HEK293 (cell line): Measurements from ENCODE around the gene ZAR1.

Source experiments
- CTCF ChIA-PET: fragments of 350-600 bp; formaldehyde crosslinking; extraction: SDS; loops from one replicate; lab custom pipeline; 2021; ENCODE audit warnings: antibody characterized with exemption; lab: Yijun Ruan, JAX
- POLR2A ChIA-PET: fragments of 300-600 bp; formaldehyde crosslinking; extraction: SDS; loops from one replicate; lab custom pipeline; 2020; ENCODE audit warnings: antibody characterized with exemption, inconsistent platforms; lab: Yijun Ruan, JAX
- H3K27ac ChIP-seq: fragments of 200-500 bp; sonication (Bioruptor generic); 2 replicates; pipeline ENCODE4 v1.5.1; 2014; ENCODE audit warnings: low read depth, low read length, control low read depth, inconsistent platforms; ENCODE audit errors: extremely low read depth
- H3K36me3 ChIP-seq, 2 experiments: fragments of 200-500 bp in 1 of 2; sonication (Bioruptor generic) in 1 of 2; 1 replicate in 1 of 2; 2 replicates in 1 of 2; pipeline ENCODE4 v1.5.1; 2014 to 2017; ENCODE audit warnings: inconsistent platforms in 2 of 2, low read length in 2 of 2; ENCODE audit not compliant: control insufficient read depth in 2 of 2, insufficient read depth in 1 of 2
- H3K4me1 ChIP-seq: fragments of 200-500 bp; sonication (Bioruptor generic); 2 replicates; pipeline ENCODE4 v1.5.1; 2014; ENCODE audit warnings: mild to moderate bottlenecking, low read length, inconsistent platforms; ENCODE audit not compliant: control insufficient read depth, insufficient read depth
- H3K4me3 ChIP-seq: 2 replicates; pipeline ENCODE4 v1.5.1; 2011; ENCODE audit warnings: low read depth, mild to moderate bottlenecking, control low read depth, low read length, moderate library complexity
- H3K9me3 ChIP-seq: fragments of 200-500 bp; sonication (Bioruptor generic); 2 replicates; pipeline ENCODE4 v1.5.1; 2014; ENCODE audit warnings: low read depth, low read length, inconsistent platforms; ENCODE audit not compliant: control insufficient read depth, insufficient read depth
- OSR2 ChIP-seq: fragments of 450-650 bp; formaldehyde crosslinking; IDR thresholded peaks from 2 replicates; pipeline ENCODE4 v1.5.1; 2016; ENCODE audit warnings: missing biosample characterization, missing genetic modification characterization
- TCF7L2 ChIP-seq: IDR thresholded peaks from 2 replicates; pipeline ENCODE4 v1.6.1; 2011; ENCODE audit warnings: low read depth, mild to moderate bottlenecking, inconsistent platforms, low read length, moderate library complexity, borderline replicate concordance
- ZBTB21 ChIP-seq: fragments of 450-650 bp; formaldehyde crosslinking; IDR thresholded peaks from 2 replicates; pipeline ENCODE4 v1.5.1; 2017; ENCODE audit warnings: missing biosample characterization, missing genetic modification characterization
- ZFHX2 ChIP-seq: fragments of 450-650 bp; formaldehyde crosslinking; conservative IDR thresholded peaks from 2 replicates; pipeline ENCODE4 v1.5.1; 2016; ENCODE audit warnings: missing biosample characterization, missing genetic modification characterization
- ZNF157 ChIP-seq: fragments of 450-650 bp; formaldehyde crosslinking; IDR thresholded peaks from 2 replicates; pipeline ENCODE4 v1.5.1; 2016; ENCODE audit warnings: missing biosample characterization, missing genetic modification characterization
- ZNF292 ChIP-seq: fragments of 450-650 bp; formaldehyde crosslinking; IDR thresholded peaks from 2 replicates; pipeline ENCODE4 v1.5.1; 2016; ENCODE audit warnings: low read depth, missing biosample characterization, missing genetic modification characterization, borderline replicate concordance
- ZNF350 ChIP-seq: fragments of 450-650 bp; formaldehyde crosslinking; IDR thresholded peaks from 2 replicates; pipeline ENCODE4 v1.5.0; 2017; ENCODE audit warnings: missing biosample characterization, mild to moderate bottlenecking, missing genetic modification characterization
- ZNF366 ChIP-seq: fragments of 450-650 bp; formaldehyde crosslinking; conservative IDR thresholded peaks from 2 replicates; pipeline ENCODE4 v1.5.1; 2016; ENCODE audit warnings: missing biosample characterization, missing genetic modification characterization
- ZNF404 ChIP-seq: fragments of 450-650 bp; formaldehyde crosslinking; IDR thresholded peaks from 2 replicates; pipeline ENCODE4 v1.5.1; 2017; ENCODE audit warnings: missing biosample characterization, missing genetic modification characterization
- ZNF426 ChIP-seq: fragments of 450-650 bp; formaldehyde crosslinking; IDR thresholded peaks from 2 replicates; pipeline ENCODE4 v1.5.1; 2017; ENCODE audit warnings: missing biosample characterization, missing genetic modification characterization, mild to moderate bottlenecking, inconsistent platforms, moderate library complexity
- ZNF660 ChIP-seq: fragments of 450-650 bp; IDR thresholded peaks from 2 replicates; pipeline ENCODE4 v1.5.1; 2018; ENCODE audit warnings: missing biosample characterization, mild to moderate bottlenecking, missing genetic modification characterization
- ZNF76 ChIP-seq: fragments of 450-650 bp; formaldehyde crosslinking; IDR thresholded peaks from 2 replicates; pipeline ENCODE4; 2016; ENCODE audit warnings: low read depth, missing biosample characterization, missing genetic modification characterization, borderline replicate concordance
- ZSCAN23 ChIP-seq: fragments of 450-650 bp; formaldehyde crosslinking; IDR thresholded peaks from 2 replicates; pipeline ENCODE4 v1.5.1; 2016; ENCODE audit warnings: missing biosample characterization, missing genetic modification characterization
- TF ChIP-seq, protein P1 (sequence below): fragments of 450-650 bp; formaldehyde crosslinking; IDR thresholded peaks from 2 replicates; pipeline ENCODE4 v1.5.1; 2017; ENCODE audit warnings: missing biosample characterization, missing genetic modification characterization
- TF ChIP-seq, protein P2 (sequence below): fragments of 450-650 bp; formaldehyde crosslinking; IDR thresholded peaks from 2 replicates; pipeline ENCODE4 v1.5.1; 2016; ENCODE audit warnings: missing biosample characterization, missing genetic modification characterization
- TF ChIP-seq, protein P3 (sequence below): fragments of 450-650 bp; formaldehyde crosslinking; IDR thresholded peaks from 2 replicates; pipeline ENCODE4 v1.5.1; 2016; ENCODE audit warnings: missing biosample characterization, missing genetic modification characterization
- TF ChIP-seq, protein P4 (sequence below): fragments of 450-650 bp; formaldehyde crosslinking; IDR thresholded peaks from 2 replicates; pipeline ENCODE4; 2016; ENCODE audit warnings: missing biosample characterization, missing genetic modification characterization

ZAR1 gene

DNA sequence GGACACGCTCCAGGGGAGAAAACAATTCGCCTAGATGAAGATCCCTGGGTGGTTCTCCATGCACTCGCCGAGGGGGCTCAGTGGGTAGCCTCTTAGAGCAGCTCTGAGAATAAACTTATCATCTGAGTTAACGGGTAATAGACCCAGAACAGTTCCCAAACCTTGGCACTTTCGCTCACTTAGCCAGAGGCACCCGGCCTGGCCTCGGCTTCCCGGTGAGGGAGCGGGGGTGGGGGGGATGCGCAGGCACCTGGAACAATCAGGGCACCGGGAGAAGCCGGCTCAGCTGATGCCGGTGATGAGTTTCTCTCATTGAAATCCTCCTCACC lies 405 bp upstream of the ZAR1 start (continued):
- TF ChIP-seq, protein P1, sequence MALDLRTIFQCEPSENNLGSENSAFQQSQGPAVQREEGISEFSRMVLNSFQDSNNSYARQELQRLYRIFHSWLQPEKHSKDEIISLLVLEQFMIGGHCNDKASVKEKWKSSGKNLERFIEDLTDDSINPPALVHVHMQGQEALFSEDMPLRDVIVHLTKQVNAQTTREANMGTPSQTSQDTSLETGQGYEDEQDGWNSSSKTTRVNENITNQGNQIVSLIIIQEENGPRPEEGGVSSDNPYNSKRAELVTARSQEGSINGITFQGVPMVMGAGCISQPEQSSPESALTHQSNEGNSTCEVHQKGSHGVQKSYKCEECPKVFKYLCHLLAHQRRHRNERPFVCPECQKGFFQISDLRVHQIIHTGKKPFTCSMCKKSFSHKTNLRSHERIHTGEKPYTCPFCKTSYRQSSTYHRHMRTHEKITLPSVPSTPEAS (tag by site-specific recombination): no peak
- TF ChIP-seq ZFHX2: no peak
- TF ChIP-seq, all 188 proteins: peak for 0

DNA sequence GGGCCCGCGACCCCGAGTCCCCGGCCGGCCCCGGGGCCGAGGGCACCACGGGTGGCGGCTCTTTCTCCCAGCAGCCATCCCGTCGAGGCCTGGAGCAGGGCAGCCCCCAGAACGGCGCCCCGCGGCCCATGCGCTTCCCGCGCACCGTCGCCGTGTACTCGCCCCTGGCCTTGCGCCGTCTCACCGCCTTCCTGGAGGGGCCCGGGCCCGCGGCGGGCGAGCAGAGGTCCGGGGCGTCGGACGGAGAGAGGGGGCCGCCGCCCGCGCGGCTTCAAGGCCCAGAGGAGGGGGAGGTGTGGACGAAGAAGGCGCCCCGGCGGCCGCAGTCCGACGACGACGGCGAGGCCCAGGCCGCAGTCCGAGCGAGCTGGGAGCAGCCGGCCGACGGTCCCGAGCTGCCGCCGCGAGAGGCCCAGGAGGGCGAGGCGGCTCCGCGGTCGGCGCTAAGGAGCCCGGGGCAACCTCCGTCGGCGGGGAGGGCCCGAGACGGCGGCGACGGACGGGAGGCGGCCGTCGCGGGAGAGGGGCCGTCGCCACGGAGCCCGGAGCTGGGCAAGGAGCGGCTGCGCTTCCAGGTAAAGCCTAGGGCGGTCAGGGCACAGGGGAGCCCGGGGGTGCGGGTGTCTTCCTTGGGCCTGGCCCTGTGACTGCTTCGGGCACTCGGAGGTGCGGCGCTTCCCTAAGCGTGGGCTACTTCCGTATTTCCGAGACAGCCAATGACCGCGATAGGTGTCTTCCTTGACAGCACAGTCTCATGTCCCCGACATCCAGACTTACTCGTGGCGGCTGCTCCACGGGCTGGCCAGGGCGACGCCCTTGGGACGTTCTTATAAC lies 845 bp downstream of the ZAR1 start:
- no peaks in the 10 kb centered on the region for H3K9me3 ChIP-seq
- H3K36me3 ChIP-seq: peaks cover 0 to 5% of the 10 kb centered on the region in 2 experiments; a peak in 1 of 3 replicates
- no peak for TF ChIP-seq ZNF426 (tag by site-specific recombination)
- TF ChIP-seq, protein P2, sequence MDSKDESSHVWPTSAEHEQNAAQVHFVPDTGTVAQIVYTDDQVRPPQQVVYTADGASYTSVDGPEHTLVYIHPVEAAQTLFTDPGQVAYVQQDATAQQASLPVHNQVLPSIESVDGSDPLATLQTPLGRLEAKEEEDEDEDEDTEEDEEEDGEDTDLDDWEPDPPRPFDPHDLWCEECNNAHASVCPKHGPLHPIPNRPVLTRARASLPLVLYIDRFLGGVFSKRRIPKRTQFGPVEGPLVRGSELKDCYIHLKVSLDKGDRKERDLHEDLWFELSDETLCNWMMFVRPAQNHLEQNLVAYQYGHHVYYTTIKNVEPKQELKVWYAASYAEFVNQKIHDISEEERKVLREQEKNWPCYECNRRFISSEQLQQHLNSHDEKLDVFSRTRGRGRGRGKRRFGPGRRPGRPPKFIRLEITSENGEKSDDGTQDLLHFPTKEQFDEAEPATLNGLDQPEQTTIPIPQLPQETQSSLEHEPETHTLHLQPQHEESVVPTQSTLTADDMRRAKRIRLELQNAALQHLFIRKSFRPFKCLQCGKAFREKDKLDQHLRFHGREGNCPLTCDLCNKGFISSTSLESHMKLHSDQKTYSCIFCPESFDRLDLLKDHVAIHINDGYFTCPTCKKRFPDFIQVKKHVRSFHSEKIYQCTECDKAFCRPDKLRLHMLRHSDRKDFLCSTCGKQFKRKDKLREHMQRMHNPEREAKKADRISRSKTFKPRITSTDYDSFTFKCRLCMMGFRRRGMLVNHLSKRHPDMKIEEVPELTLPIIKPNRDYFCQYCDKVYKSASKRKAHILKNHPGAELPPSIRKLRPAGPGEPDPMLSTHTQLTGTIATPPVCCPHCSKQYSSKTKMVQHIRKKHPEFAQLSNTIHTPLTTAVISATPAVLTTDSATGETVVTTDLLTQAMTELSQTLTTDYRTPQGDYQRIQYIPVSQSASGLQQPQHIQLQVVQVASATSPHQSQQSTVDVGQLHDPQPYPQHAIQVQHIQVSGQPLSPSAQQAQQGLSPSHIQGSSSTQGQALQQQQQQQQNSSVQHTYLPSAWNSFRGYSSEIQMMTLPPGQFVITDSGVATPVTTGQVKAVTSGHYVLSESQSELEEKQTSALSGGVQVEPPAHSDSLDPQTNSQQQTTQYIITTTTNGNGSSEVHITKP (tag by site-specific recombination): no peak
- TF ChIP-seq ZNF366 (tag by site-specific recombination): no peak
- TF ChIP-seq OSR2 (tag by site-specific recombination): no peak
- no peak for TF ChIP-seq ZNF350 (tag by site-specific recombination)
- no peak for TF ChIP-seq ZNF76 (tag by site-specific recombination)
- no peak for TF ChIP-seq ZNF404
- no peak for TF ChIP-seq ZSCAN23 (tag by site-specific recombination)
- TF ChIP-seq TCF7L2: no peak
- no peak for TF ChIP-seq ZNF292 (tag by site-specific recombination)
- TF ChIP-seq ZNF660: no peak
- no peaks in the 10 kb centered on the region for H3K4me1 ChIP-seq
- ChIA-PET POLR2A (no interaction called here), CTCF (no interaction called here)
- H3K27ac ChIP-seq: no peak overlapping the region
- H3K4me3 ChIP-seq: no peak overlapping the region

DNA sequence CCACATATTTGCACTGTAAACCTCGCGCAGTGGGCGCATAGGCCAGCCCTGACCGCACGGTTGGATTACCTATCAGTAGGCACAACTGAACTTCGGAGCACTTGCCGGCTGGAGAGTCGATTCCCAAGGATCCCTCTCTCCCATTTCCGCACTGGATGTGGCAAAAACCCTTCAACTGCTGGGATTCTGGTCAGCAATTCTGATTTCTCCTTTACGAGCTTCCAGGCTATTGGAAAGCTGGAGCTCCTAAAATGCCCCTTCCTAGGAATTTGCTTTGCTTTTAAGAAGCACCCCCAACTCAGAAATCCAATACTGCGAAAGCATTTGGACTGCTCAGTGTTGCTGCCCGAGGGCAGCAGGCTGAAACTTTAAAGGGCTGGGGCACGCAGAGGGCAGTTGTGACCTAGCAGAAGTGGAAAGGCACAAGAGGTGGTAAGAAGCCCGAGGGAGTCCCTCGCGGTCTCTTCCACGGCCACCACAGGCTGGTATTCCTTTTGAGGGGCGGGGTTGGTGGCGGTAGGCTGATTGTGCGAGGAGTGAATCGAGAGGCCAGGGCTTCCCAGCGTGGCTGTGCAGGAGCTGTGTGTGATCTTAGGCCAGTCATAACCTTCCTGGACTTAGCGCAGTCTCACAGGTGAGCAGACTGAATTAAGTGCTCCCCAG lies 1.6 kb downstream of the ZAR1 start:
- Histone ChIP-seq H3K4me3 (no peak overlapping the region), H3K9me3 (no peaks in the 10 kb centered on the region), H3K4me1 (no peaks in the 10 kb centered on the region), H3K27ac (no peak overlapping the region), H3K36me3 (peaks cover 0 to 5% of the 10 kb centered on the region in 2 experiments; a peak in 1 of 3 replicates)
- ChIA-PET POLR2A (no interaction called here), CTCF (interaction anchor here (0.7 kb wide), 1 partner anchor 216 kb away, joined by 4 read pairs; no protein-coding TSS in a partner anchor)
- no peak for TF ChIP-seq ZBTB21 (tag by site-specific recombination)
- TF ChIP-seq, protein P3, sequence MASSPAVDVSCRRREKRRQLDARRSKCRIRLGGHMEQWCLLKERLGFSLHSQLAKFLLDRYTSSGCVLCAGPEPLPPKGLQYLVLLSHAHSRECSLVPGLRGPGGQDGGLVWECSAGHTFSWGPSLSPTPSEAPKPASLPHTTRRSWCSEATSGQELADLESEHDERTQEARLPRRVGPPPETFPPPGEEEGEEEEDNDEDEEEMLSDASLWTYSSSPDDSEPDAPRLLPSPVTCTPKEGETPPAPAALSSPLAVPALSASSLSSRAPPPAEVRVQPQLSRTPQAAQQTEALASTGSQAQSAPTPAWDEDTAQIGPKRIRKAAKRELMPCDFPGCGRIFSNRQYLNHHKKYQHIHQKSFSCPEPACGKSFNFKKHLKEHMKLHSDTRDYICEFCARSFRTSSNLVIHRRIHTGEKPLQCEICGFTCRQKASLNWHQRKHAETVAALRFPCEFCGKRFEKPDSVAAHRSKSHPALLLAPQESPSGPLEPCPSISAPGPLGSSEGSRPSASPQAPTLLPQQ (tag by site-specific recombination): no peak
- no peak for TF ChIP-seq ZNF157 (tag by site-specific recombination)
- TF ChIP-seq, protein P4, sequence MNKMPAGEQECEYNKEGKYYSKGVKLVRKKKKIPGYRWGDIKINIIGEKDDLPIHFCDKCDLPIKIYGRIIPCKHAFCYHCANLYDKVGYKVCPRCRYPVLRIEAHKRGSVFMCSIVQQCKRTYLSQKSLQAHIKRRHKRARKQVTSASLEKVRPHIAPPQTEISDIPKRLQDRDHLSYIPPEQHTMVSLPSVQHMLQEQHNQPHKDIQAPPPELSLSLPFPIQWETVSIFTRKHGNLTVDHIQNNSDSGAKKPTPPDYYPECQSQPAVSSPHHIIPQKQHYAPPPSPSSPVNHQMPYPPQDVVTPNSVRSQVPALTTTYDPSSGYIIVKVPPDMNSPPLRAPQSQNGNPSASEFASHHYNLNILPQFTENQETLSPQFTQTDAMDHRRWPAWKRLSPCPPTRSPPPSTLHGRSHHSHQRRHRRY (tag by site-specific recombination): no peak
